ENCODE data around the gene MRPS10.

MRPS10 gene

DNA sequence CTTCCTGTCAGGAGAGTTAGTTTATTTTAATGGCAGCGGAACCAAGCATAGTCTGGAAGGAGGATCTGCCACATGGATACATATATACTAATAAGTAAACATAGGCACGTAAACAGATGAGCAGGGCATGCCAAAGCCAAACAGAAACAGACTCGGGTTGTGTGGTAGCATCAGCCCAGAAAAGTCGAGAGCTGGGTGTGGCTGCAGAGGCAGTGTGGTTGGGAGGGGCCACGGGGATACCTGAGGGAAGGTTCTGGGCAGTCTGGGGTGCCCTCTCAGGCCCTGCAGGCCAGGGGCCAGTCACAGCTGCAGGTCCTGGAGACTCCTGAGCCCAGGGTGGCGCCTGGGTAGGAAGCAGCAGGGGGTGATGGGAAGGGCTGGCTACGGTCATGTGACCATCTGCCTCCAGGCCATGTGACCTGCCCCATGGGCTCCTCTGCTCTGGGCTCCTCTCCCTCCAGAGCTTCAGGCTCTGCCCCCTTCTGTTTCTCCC, 42.8 kb upstream of the MRPS10 start:
- H3K4me3 ChIP-seq (replicated peaks; ENCODE audit: low read depth, low read length), result no peak overlapping the region
- no peak for DNase-seq (ENCODE audit: extremely low read depth, low read depth)
- TF ChIP-seq CTCF (IDR thresholded peaks at IDR 0.05; ENCODE audit: low read depth, low read length, missing control alignments), result no peak

GRCh38 chr6:42259841-42260395, 42.3 kb upstream of the MRPS10 start:
- no peak for TF ChIP-seq CTCF (IDR thresholded peaks at IDR 0.05; ENCODE audit: low read depth, low read length, missing control alignments)
- H3K4me3 ChIP-seq (replicated peaks; ENCODE audit: low read depth, low read length), result no peak overlapping the region
- no peak for DNase-seq (ENCODE audit: extremely low read depth, low read depth)

DNA sequence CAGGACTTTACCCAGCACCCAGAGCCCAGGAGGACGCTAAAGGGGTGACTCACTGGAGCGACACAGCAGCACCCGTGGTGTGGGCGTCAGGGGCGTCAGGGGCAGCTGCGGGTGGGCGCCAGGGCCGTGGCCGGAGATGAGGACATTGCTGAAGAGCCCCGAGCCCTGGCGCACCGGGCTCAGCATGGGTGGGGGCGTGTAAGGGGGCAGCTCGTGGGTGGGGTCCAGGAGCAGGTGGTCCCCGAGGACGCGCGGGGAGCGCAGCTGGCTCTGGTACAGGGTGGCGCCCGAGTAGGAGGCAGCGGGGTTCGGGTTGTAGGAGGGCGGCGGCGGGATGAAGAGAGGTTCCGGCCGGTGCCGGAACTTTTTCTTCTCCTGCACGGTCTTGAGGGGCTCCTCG, 41.6 kb upstream of the MRPS10 start:
- DNase-seq (ENCODE audit: extremely low read depth, low read depth), result no peak
- no peak for TF ChIP-seq CTCF (IDR thresholded peaks at IDR 0.05; ENCODE audit: low read depth, low read length, missing control alignments)
- H3K4me3 ChIP-seq (replicated peaks; ENCODE audit: low read depth, low read length), result no peak overlapping the region

GRCh38 chr6:42257614-42258013, 40.0 kb upstream of the MRPS10 start:
- TF ChIP-seq CTCF (IDR thresholded peaks at IDR 0.05; ENCODE audit: low read depth, low read length, missing control alignments), result no peak
- no peak overlapping the region for H3K4me3 ChIP-seq (replicated peaks; ENCODE audit: low read depth, low read length)
- no peak for DNase-seq (ENCODE audit: extremely low read depth, low read depth)

- H3K4me3 ChIP-seq (replicated peaks; ENCODE audit: low read depth, low read length), result no peak overlapping the region
- DNase-seq (ENCODE audit: extremely low read depth, low read depth), result no peak
- TF ChIP-seq CTCF (IDR thresholded peaks at IDR 0.05; ENCODE audit: low read depth, low read length, missing control alignments), result no peak
Measured at GRCh38 chr6:42257063-42257462, 39.4 kb upstream of the MRPS10 start.

DNA sequence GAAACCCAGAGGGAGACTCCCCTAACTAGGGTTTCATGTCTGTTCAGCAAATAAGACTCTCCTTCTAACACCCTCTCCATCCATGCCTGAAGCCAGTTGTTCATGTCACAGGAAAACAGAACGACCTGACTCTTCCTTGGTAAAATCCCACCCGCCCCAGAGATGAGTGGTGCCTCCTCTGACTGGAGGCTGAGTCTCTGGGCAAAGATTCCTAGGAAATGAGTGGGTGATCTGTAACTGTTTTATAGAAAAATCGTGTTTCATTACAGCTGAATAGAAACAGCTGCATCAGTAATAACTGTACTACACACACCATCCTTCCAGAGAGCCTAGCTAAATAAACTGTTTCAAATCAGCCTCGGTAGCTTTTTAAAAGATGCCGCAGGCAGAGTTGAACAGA, 37.4 kb upstream of the MRPS10 start:
- no peak for DNase-seq (ENCODE audit: extremely low read depth, low read depth)
- TF ChIP-seq CTCF (IDR thresholded peaks at IDR 0.05; ENCODE audit: low read depth, low read length, missing control alignments), result no peak
- no peak overlapping the region for H3K4me3 ChIP-seq (replicated peaks; ENCODE audit: low read depth, low read length)

DNA sequence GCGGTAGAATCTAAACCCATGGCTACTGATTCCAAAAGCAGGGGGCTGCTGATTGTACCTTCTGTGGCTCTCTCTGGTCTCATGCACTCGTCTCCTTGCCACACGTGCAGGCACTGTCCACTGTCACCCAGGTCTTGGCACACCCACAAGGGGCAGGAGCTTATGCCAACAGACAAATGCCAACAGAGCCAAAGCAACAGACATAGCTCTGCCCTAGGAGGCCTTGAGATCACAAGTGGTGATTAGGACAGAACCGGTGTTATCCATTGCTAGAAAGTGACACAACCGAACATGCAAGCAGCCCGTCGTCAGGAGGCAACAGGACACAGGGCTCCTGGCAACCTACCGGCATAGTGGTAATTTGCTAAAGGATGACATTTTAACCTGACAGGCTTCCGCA, 36.8 kb upstream of the MRPS10 start:
- DNase-seq (ENCODE audit: extremely low read depth, low read depth), result no peak
- no peak overlapping the region for H3K4me3 ChIP-seq (replicated peaks; ENCODE audit: low read depth, low read length)
- no peak for TF ChIP-seq CTCF (IDR thresholded peaks at IDR 0.05; ENCODE audit: low read depth, low read length, missing control alignments)
